HG03558 (cell line): ENCODE results near the gene STK32C.
"Not testable (repeated sequence)": the region's sequence is repeated elsewhere in the genome, so short reads cannot be mapped to it uniquely, and the experiment has no call there.

Source experiments
- ATAC-seq: cut with Tn5 transposase; IDR thresholded peaks from one replicate; pipeline ENCODE4 v1.9.1; 2021; ENCODE audit warnings: moderate number of reproducible peaks; ENCODE audit not compliant: unreplicated experiment; ENCODE audit errors: extremely low read depth

The STK32C gene

GRCh38 chr10:132303361-132304115, 4.2 kb downstream of the STK32C start:
- no peak for ATAC-seq

GRCh38 chr10:132302421-132303310, 5.1 kb downstream of the STK32C start:
- no peak for ATAC-seq

- ATAC-seq: no peak
Measured at GRCh38 chr10:132301371-132302330, 6.1 kb downstream of the STK32C start.

- no peak for ATAC-seq
Measured at GRCh38 chr10:132300582-132300981, 7.2 kb downstream of the STK32C start.

- ATAC-seq: no peak
Measured at GRCh38 chr10:132299371-132300336, 8.1 kb downstream of the STK32C start.

GRCh38 chr10:132298038-132298881, 9.5 kb downstream of the STK32C start:
- no peak for ATAC-seq

GRCh38 chr10:132297526-132297925, 10.2 kb downstream of the STK32C start:
- no peak for ATAC-seq

GRCh38 chr10:132296666-132297443, 10.9 kb downstream of the STK32C start:
- no peak for ATAC-seq

GRCh38 chr10:132295481-132295880, 12.3 kb downstream of the STK32C start:
- not testable (repeated sequence) for ATAC-seq

- no peak for ATAC-seq
Measured at GRCh38 chr10:132294561-132295318, 13.0 kb downstream of the STK32C start.

- ATAC-seq: no peak
Measured at GRCh38 chr10:132293813-132294520, 13.8 kb downstream of the STK32C start.

- no peak for ATAC-seq
Measured at GRCh38 chr10:132293201-132293812, 14.4 kb downstream of the STK32C start.

- no peak for ATAC-seq
Measured at GRCh38 chr10:132292287-132293200, 15.2 kb downstream of the STK32C start.

- ATAC-seq: no peak
Measured at GRCh38 chr10:132291826-132292225, 15.9 kb downstream of the STK32C start.

- no peak for ATAC-seq
Measured at GRCh38 chr10:132290631-132291030, 17.1 kb downstream of the STK32C start.
